Measurements from ENCODE around the gene CDC25C.

DNA sequence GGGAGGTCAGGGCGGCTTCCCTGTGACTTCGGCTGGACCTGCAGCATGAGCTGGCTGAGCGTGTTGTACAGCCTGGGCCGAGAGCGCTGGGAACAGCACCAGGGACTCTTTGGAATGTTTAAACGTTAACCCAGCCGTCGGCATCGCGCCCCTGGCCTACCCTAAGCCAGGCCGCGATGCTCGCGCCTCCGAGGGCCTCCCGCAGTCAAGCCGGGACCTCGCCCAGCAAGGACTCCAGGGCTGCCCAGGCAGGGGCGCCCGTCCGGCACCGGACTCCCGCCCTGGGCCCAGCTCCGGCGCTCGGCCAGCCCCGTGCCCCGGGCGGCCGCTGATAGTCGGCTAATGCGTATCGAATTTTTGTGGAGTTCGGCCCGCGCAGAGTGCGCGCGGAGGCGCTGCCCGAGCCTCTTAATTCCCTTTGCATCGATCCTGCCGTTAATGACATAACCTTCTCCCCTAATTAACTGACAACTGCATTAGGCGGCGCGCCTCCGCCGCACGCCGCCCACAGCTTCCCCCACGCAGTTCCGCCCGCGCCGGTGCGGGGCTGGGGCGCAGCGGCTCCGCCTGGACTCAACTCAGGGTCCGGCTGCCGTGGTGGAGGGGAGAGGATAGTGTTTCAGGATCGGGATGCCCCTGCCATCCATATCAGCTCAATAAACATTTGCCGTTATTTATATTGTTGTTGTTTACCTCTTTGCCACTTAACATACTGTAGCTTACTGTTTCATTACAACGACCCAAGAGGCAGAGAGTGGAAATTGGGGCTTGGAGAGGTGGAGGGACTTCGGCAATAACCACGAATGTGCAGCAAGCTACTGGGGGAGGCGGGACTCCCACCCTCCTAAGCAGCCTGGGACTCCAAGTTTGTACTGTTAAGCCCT, 89.7 kb downstream of the CDC25C start:
- TF ChIP-seq, protein P1, sequence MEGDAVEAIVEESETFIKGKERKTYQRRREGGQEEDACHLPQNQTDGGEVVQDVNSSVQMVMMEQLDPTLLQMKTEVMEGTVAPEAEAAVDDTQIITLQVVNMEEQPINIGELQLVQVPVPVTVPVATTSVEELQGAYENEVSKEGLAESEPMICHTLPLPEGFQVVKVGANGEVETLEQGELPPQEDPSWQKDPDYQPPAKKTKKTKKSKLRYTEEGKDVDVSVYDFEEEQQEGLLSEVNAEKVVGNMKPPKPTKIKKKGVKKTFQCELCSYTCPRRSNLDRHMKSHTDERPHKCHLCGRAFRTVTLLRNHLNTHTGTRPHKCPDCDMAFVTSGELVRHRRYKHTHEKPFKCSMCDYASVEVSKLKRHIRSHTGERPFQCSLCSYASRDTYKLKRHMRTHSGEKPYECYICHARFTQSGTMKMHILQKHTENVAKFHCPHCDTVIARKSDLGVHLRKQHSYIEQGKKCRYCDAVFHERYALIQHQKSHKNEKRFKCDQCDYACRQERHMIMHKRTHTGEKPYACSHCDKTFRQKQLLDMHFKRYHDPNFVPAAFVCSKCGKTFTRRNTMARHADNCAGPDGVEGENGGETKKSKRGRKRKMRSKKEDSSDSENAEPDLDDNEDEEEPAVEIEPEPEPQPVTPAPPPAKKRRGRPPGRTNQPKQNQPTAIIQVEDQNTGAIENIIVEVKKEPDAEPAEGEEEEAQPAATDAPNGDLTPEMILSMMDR (IDR thresholded peaks at IDR 0.05) = no peak
- TF ChIP-seq SP1 (CRISPR knock-in tag; conservative IDR thresholded peaks at IDR 0.05) = no peak
- TF ChIP-seq ZBTB21 (CRISPR knock-in tag; IDR thresholded peaks at IDR 0.05; ENCODE audit: borderline replicate concordance) = no peak
- TF ChIP-seq ZNF416 (CRISPR knock-in tag; IDR thresholded peaks at IDR 0.05) = no peak
- no peak for TF ChIP-seq NFE2L1 (CRISPR knock-in tag; IDR thresholded peaks at IDR 0.05)
- no peak for TF ChIP-seq NR3C1 (CRISPR knock-in tag; conservative IDR thresholded peaks at IDR 0.05; ENCODE audit: low read depth)
- 0 out of 2 replicates have a peak, but pooled peaks have one; percentile 43 for TF ChIP-seq KAT7 (CRISPR knock-in tag; IDR thresholded peaks at IDR 0.05; ENCODE audit: borderline replicate concordance)

Data from WTC11 (cell line).